Cortex of kidney (tissue), 1 donor: ENCODE results near the gene LPCAT3.

Experiments
- DNase-seq: peaks from one replicate; lab custom pipeline; 2025; lab: John Stamatoyannopoulos, UW

The LPCAT3 gene

DNA sequence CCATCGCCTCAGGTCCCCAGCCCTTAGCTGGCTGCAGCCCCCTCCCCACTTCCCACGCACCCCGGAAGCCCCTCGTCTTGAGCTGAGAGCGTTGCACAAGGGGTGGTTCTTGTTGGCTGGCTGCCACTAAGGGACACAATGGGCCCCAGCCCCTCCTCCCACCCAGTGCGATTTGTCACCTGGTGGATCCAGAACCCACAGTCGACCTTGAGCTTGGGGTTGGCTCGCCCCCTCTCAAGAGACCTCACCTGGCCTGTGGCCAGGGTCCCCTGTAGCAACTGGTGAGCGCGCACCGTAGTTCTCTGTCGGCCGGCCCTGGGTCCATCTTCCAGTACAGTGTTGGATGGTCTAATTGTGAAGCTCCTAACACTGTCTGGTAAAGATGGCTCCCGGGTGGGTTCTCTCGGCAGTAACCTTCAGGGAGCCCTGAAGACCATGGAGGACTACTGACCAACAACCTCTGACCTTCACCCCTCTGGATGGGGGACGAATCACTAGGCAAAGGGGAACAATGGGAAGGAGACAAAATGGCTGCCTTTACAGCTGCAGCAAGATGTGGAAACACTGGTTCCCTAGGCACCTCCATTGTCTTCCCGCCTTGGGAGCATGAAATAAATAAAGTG is 54.4 kb downstream of the LPCAT3 start:
- DNase-seq: no peak

DNA sequence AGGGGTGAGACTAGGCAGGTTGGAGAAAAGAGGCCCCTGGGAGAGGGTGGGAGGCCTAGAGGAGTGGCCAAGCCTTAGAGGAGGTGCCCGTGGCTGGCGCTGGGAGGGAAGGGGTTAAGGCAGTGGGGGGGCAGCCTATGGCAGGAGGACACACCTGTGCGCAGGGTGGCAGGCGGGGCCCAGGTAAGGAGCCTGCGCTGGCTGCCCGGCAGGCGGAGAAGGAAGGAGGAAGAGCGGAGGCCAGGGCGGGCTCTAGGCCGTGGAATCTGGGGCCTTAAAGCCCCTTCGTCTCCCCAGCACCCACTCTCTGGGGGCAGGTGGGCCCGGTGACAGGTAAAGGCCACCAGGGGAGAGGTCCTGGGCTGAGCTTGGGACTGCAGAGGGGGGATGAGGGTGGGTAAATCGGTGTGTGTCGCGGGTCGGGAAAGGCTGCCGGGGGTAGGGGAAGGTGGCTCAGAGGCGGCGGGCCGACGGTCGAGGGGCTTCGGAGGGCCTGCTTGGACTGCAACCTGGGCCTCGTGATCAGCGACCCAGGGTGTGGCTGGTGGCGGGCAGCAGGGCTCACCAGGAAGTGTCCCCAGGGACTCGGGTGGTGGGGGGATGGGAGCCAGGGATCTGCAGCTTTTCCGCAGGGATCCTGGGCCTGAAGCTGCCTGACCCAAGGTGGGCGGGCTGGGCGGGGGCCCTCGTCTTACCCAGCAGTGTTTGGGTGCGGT is 55.1 kb downstream of the LPCAT3 start:
- no peak for DNase-seq

DNA sequence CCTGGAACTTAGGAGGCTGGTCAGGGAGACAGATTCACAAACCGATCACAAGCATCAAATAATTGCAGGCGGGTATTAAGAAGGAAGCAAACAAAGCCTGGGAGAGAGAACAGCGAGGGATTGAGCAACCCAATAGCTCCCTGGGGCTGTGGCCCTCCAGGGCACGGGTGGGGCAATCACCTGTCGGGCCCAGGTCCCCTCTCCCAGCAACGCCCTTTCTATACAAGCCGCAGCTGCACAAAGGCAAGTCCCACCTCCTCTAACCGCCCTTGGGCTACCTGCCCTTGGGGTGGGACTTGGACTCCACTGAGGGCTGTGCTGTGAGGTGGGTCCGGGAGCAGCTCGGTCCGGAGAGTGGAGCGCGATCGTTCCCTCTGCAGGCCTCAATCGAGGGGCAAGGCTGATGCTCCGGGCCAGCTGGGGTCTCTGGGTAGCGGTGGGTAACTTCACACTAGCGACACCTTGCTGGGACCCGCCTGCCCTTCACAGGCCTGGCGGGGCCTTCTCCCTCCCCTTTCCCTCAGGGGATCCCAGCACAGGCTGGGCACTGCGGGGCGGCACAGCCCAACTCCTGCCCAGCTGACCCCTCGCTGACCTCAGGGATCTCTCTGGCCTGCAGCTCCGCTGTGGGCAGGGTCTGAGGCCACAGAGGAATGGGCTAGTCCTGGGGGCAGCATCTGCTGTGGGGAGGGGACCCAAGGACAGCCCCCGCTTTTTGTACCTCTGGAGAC is 55.8 kb downstream of the LPCAT3 start:
- DNase-seq: no peak

DNA sequence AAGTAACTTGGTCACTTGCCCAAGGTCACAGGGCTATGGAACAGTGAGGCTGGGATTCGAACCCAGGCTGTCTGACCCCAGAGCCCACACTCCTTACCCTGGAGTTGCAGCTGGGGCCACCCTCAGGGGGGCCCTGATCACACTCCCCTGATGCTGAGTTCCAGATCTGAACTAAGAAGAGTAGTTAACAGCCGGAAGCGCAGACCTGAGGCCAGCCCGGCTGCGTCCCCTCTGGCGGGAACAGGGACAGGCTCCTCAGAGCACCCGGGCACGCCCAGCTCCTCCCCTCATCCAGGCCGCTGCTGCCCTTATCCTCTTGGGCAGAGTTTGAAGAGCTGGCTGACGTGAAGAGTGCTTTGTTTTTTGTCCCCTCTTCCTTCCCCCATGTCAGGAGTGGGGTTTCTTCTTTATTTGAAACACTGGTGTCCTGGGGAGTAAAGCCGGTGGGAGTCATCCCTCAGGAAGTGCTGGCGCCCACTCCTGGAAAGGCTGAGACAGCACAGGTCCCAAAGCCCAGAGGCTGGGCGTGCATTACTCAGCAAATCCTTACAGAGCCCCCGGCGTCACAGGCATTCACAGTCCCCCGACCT is 56.5 kb downstream of the LPCAT3 start:
- DNase-seq: no peak

DNA sequence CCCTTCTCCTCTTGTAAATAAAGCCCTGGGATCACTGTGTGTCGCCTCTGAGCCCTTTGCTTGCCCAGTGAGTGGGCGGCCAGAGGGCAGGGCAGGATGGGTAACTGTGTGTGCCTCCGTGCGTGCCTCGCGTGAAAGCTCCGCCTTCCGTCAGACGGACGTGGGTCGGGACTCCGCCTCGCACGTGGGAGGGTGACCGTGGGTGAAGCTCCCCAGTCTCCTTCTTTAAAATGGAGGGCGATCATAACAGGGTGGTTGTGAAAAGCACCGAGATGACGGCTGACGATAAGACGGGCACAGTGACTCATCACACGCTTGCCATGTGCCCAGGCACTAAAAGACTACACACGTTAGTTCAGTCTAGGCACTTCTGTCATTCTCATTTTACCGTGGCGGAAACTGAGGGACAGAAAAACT is 57.0 kb downstream of the LPCAT3 start:
- no peak for DNase-seq

DNA sequence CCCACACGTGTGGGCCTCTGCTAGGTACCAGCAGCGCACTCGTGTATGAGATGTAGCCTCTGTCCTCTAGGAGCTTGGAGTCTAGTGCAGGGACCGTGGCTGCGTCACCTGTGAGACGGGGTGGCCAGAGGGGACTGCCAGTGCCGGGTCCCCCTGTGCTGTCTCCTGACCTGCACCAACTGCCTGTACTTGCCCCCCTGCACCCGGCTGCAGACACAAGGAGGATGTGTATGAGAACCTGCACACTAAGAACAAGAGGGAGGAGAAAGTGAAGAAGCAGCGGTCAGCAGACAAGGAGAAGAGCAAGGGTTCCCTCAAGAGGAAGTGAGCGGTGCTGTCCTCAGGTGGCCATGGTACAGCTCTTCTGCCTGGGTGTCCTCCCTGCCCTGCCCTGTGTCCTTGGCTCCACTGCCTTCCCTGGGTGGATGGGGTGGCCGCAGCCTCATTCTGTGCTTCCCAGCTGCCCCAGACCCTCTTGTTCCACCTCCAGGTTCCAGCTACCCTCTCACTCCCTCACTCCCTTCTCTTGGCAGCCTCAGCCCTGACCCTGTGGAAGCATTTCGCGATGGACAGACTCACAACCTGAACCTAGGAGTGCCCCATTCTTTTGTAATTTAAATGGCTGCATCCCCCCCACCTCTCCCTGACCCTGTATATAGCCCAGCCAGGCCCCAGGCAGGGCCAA is 57.5 kb downstream of the LPCAT3 start:
- DNase-seq: no peak

DNA sequence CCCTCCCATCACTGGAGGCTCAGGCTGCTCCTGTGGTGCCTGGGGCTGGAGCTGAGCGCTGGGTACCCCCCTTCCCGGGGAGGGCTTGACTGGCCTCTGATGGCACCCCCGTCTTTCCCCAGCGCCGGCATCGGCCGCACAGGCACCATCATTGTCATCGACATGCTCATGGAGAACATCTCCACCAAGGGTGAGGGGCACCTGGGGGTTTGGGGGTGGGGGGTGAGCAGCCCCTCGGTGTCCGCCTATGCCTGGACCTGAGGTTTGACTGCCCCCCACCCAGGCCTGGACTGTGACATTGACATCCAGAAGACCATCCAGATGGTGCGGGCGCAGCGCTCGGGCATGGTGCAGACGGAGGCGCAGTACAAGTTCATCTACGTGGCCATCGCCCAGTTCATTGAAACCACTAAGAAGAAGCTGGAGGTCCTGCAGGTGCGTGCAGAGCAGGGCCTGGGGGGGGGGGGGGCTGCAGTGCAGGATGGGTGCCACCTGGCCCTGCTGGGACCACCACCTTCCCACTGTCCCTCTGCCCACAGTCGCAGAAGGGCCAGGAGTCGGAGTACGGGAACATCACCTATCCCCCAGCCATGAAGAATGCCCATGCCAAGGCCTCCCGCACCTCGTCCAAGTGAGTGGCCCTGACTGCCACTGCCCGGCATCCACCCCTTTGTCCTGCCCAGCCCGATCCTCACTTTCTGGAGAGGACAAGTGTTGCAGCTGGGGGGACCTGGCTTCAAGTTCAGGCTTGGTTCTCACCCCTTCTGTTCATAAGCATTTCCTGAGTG is 58.3 kb downstream of the LPCAT3 start:
- DNase-seq: no peak

DNA sequence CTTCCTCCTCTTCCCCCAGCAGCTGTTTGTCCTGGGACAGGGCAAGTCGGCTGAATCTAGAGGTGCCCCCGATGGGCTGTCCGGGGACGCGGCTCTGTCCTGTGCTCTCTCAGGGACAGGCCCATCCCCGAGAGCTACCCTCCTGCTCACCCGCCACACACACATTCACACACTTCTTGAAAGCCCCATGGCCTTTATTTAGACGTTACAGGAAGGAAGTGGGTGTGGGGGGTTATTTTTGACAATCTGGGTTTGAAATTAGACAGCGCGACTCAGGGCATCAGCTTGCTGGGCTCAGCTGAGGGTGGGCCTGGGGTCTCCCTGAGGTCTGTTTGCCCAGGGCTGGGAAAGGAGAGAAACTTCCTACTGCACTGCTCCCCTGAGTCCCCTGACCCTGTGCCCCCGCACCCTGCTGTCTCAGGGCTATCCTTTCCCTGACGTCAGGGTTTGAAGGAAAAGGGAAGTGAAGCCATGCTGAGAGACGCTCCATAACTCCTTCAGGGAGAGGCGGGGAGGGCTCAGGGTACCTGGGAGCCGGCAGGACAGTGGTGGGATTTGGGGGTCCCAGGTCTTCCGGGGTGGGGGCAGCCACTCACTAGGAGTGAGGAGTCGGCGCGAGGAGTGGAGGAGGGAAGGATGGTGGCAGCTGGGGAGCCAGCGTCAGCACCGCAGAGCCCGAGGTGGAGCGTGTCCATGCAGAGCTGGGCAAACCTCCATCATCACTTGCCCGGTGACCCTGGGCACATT is 59.0 kb downstream of the LPCAT3 start:
- DNase-seq: no peak

DNA sequence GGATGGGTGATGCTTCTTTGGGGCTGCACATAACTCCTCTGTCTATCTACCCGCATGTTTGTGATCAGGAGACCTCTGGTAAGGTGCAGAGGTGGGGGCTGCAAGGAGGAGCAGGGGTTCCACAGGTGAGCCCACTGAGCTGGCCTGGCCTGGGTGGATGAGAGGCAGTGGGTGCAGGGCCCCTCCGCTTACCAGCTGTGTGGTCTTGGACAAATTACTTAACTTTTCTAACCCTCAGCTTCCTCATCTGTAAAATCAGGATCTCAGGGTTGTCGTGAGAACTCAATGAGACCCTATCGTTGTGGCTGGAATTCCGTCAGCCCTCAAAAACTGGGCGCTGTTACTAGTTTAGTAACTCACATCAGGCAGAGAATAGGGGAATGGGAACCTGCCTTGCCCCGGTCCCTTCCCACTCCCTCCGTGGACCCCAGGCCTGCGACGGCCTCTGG is 59.6 kb downstream of the LPCAT3 start:
- DNase-seq: no peak

DNA sequence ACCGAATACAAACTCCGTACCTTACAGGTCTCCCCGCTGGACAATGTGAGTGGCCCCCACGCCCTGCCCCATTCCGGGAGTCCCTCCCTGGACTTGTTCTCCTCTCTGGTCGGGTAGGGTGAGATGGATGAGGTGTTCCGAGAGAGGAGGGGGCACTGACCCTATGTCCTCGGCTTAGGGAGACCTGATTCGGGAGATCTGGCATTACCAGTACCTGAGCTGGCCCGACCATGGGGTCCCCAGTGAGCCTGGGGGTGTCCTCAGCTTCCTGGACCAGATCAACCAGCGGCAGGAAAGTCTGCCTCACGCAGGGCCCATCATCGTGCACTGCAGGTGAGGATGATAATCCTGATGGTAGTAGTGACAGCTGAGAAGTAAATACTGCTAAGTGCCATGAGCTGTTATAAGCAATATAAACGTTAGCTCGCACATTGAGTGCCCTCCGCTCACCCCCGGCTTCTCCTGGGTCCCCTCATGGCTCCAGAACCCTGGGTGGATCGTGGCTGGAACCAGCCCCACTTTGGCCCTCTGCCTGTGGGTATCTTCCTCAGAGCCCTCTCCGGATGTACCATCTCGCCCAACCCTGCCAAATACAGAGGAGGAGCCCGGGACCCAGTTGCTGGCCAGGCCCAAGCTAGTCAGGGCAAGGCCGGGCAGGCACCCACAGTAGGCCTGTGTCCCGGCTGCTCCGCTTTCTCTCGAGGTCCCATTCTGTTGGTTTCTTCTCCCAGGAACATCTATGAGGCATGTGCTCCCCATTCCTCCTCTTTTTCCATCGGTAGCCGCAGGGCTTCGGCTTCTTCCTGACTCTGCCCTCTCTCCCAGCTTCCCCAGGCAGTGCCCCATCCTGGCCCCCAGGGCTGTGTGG is 60.3 kb downstream of the LPCAT3 start:
- no peak for DNase-seq

DNA sequence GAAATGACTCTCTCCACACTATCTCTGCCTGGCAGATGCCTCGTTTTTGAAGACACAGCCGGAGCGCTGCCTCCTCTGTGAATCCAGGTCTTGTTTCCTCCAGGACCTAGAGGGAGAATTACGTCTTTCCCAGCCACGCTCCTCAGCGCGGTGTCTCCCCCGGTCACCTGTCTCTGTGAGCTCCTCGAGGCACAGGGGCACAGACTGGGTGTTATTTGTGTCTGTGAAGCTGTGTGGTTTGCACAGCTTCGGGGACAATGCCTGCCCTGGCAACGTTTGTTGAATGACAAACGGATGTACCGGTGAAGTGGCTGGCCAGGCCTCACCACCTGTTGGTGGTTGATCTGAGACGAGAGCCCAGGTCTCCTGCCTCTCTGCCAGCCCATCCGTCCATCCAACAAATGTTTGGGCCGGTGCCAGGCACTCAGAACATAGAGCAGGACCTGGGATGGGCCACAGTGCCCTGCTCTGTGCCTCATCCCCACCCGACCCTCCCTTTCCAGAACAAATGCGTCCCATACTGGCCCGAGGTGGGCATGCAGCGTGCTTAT is 61.0 kb downstream of the LPCAT3 start:
- no peak for DNase-seq

DNA sequence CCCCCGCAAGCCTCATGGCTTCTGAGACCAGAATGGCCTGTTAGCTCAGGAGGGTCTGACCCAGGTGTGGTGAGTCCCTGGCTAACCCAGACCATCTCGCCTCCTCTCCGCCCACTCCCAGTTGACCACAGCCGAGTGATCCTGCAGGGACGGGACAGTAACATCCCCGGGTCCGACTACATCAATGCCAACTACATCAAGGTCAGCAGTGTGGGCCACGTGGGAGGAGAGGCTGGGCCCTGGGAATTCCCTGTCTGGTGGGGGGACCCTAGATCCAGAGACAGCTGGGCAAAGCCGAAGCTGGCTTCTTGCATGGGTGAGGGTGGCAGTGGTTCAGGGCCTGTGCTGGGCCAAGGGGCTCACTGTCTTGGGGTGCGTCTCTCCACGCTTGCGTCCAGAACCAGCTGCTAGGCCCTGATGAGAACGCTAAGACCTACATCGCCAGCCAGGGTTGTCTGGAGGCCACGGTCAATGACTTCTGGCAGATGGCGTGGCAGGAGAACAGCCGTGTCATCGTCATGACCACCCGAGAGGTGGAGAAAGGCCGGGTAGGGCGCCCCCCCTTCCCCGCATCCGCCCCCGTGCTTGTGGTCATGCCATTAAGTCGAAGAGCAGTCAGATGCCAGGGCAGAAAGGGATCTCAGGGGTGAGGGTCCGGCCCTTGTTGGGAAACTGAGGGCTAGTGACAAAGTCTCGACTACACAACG is 62.1 kb downstream of the LPCAT3 start:
- DNase-seq: no peak

DNA sequence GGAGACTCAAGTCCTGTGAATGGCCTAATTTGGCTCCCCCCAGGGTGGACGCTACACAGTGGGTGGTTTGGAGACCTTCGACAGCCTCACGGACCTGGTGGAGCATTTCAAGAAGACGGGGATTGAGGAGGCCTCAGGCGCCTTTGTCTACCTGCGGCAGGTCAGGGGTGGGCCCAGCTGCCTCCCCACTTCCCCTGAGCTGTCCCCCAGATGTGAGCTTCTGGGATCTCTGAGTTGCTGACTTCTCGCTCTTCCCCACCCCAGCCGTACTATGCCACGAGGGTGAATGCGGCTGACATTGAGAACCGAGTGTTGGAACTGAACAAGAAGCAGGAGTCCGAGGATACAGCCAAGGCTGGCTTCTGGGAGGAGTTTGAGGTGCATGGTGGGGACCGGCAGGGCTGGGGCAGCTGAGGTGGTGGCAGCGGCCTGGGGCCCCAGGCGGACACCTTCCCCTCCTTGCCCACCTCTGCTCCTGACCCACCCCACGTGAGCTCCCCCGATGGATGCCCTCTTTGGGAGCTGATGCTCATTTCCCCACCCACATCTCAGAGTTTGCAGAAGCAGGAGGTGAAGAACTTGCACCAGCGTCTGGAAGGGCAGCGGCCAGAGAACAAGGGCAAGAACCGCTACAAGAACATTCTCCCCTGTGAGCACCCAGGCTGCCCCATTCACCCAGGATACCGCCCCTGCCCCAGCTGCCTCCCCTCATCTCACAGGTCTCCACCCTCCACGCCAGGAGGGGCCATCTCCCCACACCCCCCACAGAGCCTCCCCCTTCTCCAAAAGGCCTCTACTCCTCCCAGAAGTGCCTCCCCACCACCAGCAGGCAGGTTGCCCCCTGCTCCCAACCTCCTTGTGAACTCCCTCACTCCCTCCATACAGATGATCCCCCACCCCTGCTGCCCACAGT is 62.9 kb downstream of the LPCAT3 start:
- no peak for DNase-seq

DNA sequence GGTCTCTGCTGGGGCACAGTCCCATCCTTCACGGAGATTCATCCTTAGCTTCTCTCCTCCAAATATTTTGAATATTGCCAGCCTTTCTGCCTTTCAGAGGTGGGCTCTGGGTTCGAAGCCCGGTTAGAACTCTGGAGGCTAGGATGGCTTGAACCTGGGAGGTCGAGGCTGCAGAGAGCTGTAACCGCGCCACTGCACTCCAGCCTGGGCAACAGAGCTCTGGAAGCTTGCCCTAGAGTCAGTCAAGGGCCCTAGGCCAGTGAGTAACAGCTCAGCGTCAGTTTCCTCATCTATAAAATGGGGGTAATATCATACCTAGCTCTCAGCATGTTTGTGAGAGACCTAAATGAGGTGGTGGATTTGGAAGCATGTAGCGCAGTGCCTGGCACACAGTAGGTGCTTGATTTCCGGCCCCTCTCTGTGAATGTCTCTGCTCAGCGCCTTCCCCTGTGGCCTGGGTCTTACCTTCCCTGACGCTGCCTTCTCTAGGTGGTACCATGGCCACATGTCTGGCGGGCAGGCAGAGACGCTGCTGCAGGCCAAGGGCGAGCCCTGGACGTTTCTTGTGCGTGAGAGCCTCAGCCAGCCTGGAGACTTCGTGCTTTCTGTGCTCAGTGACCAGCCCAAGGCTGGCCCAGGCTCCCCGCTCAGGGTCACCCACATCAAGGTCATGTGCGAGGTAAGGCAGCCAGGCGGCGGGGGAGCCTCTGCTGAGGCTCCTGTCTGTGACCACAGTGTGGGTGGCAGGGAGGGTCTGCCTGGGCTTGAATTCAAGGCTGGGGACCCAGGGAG is 63.8 kb downstream of the LPCAT3 start:
- no peak for DNase-seq

DNA sequence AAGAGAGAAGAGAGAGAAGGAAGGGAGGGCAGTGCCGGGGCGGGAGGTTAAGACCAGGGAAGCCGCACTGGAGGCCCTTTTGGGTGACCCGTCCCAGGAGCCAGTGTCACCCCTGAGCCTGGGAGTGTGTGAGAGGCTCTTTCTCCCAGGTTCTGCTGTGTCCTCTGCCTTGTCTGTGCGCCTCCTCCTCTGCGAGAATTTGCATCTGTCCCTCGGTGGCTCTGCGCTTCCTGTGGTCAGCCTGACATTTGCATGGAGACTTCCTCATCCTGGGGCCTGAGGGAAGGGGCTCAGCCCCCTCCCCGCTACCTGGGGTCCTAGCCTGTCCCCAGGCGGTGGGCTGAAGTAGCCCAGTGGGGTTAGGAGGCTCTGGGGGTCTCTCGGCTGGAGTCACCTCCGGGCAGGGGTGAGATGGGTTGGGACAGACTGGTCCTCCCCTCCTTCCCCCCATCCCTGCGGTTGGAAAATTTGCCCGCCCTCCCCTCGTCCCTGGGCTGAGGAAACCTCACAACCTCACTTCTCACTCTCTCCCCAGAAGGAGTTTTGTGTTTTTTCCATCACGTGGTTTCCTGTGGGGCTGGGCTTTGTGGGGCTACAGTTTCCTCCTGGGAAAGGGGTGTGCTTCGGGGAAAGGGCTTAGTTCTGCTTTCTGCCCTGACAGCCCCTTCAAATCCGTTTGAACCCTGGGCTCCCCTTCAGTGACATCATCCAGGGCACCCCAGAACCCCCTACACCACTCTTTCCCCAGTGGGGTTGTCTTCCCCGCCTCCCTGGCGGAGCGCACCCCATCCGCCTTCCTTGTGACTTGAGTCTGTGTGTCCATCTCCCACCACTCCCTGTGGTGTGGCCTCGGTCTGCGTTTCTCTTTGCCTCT is 64.6 kb downstream of the LPCAT3 start:
- DNase-seq: no peak
